Occipital lobe (tissue), 2 donors: ENCODE measurements around the gene RASL10A. TPM values are rescaled to one million over a fixed set of nuclear protein-coding genes. Genes with fewer than 3 reads are reported as not detected.
"Not testable (repeated sequence)": the region's sequence is repeated elsewhere in the genome, so short reads cannot be mapped to it uniquely, and the experiment has no call there.

Experiments used
- DNase-seq: peaks from one replicate; lab custom pipeline; 2025; lab: John Stamatoyannopoulos, UW
- total RNA-seq: library from RNA; depleted of rRNA; stranded (reverse); fragments of >200 nt; gene quantifications from one replicate; pipeline ENCODE4 v1.2.3, GENCODE V29; 2014

Gene RASL10A, protein sequence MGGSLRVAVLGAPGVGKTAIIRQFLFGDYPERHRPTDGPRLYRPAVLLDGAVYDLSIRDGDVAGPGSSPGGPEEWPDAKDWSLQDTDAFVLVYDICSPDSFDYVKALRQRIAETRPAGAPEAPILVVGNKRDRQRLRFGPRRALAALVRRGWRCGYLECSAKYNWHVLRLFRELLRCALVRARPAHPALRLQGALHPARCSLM
- 15.0 TPM for total RNA-seq

DNA sequence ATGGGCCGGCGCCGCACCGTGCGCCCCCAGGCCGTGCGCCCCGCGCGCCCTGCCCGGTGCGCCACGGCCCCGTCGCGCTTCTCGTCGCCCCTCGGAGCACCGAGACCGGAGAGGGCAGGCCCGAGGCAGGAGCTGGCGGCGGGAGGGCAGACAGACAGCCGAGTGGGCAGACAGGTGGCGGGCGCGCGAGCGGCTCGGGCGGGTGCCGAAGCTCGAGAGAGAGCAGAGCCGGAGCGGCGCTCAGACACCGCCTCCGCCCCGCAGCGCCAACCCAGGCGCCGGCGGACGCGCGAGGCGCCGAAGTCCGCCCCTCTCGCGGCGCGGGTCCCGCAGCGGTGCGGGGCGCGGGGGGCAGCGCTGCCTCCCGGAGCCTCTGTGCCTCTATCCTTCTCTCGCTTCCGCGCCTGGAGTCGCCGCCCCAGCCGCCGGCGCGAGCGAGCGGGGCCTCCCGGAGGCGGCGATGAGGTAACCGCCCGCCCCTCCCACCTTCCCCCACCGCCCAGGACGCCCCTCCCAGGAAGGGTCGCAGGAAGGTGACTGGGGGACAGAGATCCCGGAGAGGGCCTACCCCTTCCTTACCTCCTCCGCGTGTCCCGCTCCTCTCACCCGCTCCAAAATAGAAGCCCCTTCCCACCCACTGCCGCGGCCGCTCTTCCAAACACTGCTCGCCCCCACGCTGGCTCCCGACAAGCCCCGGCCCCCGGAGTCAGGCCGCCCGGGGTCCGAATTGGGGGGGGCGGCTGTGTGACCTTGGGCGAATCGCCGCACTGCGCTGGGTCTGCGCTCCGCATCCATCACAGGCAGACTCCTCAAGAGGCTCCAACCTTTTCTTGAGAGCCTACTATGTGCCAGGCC, at the start of gene RASL10A:
Gene RASL10A, minus strand, starts transcription at position 412 of the 855 bp plus-strand sequence. CDS start 451 bp downstream, outside the sequence.
- DNase-seq, result no peak

DNA sequence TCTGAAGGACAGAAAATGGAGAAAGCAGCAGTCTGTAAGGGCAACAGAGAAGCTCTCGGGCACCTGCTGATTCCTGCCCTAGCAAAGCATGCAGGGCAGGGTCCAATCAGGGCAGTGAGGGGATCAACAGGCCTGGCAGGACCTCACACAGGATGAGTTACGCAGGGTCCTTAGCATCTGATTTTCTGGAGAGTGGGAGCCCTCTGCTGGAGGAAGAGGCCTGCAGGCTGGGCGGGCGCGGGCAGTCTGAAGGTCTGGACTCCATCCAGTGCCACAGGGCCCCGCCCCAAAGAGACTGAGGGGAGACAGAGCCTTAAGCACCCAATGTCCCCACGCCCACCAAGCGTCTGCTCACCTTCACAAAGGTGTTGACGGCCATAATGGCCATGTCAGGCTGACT, 44.0 kb upstream of the RASL10A start:
- no peak for DNase-seq

DNA sequence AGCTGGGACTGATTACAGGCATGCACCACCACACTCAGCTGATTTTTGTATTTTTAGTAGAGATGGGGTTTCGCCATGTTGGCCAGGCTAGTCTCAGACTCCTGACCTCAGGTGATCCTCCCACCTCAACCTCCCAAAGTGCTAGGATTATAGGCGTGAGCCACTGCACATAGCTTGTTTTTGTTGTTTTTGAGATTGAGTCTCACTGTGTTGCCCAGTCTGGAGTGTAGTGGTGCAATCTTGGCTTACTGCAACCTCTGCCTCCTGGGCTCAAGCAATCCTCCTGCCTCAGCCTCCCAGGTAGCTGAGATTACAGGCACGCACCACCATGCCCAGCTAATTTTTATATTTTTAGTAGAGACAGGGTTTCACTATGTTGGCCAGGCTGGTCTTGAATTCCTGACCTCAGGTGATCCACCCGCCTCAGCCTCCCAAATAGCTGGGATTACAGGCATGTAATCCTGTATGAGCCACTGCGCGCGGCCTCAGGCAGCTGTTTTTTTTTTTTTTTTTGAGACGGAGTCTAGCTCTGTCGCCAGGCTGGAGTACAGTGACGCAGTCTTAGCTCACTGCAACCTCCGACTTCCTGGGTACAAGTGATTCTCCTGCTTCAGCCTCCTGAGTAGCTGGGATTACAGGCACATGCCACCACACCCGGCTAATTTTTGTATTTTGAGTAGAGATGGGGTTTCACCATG, 41.8 kb upstream of the RASL10A start:
- DNase-seq, result not testable (repeated sequence)

DNA sequence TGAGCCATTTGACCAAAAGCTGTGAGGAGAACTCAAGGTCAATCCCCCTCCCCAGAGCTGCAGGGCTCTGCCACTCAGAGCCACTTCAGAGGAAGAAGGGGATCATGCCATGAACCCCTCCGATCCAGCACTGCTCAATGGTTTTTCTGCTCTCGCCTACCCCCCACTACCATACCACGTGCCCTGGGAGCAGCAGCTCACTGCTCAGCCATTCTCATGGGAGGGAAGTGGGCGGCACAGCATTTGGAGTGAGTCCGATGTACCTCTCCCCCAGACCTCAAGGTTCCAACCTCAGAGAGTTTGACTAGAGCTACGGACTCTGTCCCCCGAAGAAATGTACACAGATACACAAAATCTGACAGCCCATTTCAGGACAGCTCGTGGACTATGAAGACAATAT, 38.4 kb upstream of the RASL10A start:
- DNase-seq, result no peak

GRCh38 chr22:29353286-29353685, 37.8 kb upstream of the RASL10A start:
- no peak for DNase-seq

DNA sequence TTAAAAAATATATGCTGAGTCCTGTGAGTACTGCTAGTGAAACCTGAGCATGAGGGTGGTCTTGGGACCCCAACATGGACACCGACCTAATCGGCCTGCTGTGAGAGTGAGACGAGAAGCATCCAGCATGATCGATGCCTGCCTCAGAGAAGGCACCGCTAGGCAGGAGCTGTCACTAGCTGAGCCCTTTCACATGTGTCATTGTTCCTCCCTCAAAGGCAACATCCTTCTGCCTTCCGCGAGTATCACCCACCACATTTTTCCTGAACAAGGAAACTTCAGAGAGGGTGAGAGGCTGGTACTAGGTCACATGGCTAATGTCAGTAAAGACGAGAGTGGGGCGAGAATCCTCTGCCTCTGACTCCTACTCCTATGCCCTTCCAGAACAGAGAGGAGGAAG, 37.3 kb upstream of the RASL10A start:
- no peak for DNase-seq

- DNase-seq, result no peak
Measured at GRCh38 chr22:29351891-29352290, 36.4 kb upstream of the RASL10A start.

- DNase-seq, result no peak
Measured at GRCh38 chr22:29351042-29351441, 35.5 kb upstream of the RASL10A start.

DNA sequence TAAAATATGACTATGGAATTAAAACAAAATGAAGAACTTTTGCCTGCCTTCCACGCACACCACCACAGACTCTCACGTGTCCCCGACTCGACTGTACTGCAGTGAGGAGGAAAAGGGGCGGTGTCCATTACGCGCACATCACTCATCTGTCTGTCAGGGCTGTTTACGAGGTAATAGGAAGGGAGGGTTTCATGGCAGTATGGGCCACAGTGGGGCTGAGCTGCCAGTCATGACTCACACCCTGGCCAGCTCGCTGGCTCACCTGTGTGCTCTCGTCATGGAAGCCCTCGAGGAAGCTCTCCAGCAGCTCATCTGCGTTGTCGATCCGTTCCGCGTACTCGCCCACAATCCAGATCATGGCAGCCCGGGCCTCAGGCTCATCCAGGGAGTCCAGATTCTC, 33.5 kb upstream of the RASL10A start:
- DNase-seq, result no peak

GRCh38 chr22:29348041-29348440, 32.5 kb upstream of the RASL10A start:
- no peak for DNase-seq

GRCh38 chr22:29346659-29347058, 31.2 kb upstream of the RASL10A start:
- DNase-seq, result peak; percentile 56

- no peak for DNase-seq
Measured at GRCh38 chr22:29345932-29346331, 30.4 kb upstream of the RASL10A start.

GRCh38 chr22:29344889-29345288, 29.4 kb upstream of the RASL10A start:
- DNase-seq, result not testable (repeated sequence)

GRCh38 chr22:29344137-29344536, 28.6 kb upstream of the RASL10A start:
- peak; percentile 40 for DNase-seq

DNA sequence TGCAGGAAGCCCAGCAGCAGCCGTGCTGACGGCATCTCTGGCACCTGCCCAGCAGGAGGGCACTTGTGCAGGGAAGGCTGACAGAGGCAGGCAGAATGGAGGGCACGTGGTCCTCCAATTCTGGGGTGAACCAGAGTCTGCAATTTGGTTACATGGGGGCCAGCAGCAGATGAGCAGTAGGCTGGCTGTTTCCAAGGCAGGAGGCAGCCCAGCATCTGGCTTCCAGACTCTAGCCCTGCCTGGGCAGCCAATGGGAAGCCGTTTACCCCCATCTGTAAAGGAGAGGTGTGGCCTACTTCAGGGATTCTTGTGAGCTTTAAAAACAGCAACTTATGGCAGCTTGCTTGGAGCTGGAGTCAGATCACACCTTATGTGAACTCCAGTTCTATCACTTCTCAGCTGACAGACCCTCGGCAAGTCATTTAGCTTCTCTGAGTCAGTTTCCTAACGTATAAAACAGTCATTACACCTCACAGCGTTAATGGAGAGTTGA, 27.9 kb upstream of the RASL10A start:
- DNase-seq, result peak; percentile 69

GRCh38 chr22:29342577-29343312, 27.2 kb upstream of the RASL10A start:
- DNase-seq, result no peak

DNA sequence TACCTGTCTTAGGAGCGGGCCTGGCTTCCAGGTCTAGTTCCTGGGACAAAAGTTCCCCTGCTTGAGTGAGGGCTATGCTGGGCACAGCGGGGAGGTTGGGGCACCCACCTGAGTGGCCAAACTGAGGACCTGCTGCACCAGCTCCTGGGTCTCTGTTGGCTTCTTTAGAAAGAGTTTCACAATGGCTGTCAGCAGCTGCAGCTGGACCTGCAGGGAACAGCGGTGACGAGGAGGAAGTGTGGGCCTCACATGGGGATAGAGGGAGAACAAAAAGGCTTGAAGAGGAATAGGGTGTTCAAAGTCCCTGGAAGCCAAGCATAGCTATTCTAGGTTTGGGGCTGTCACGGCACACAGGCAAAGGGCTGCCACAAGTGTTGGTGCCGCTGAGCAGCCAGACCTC, 26.7 kb upstream of the RASL10A start:
- no peak for DNase-seq

- DNase-seq, result no peak
Measured at GRCh38 chr22:29341849-29342127, 26.3 kb upstream of the RASL10A start.

- DNase-seq, result no peak
Measured at GRCh38 chr22:29341056-29341848, 25.8 kb upstream of the RASL10A start.

DNA sequence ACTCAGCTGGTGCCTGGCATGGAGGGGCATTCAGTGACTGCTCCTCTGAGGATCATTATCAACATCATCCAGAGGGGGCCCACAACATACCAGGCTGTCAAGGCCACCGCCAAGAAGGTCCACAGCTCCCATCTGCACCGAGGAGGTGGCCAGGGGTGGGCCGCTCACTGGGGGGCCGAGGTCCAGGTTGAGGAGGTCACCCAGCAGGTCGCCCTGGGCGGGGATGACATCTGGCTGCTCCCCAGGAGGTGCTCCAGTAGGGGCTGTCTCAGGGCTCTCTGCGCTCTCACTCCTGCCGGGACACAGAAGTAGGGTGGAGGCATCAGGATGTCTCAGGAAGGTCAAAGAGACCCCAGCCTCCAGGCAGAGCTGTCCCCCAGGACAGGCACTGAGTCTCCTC, 25.1 kb upstream of the RASL10A start:
- DNase-seq, result no peak
